ENCODE data around the gene FKBP6.
"Not testable (repeated sequence)": the region's sequence is repeated elsewhere in the genome, so short reads cannot be mapped to it uniquely, and the experiment has no call there.

Gene FKBP6, protein sequence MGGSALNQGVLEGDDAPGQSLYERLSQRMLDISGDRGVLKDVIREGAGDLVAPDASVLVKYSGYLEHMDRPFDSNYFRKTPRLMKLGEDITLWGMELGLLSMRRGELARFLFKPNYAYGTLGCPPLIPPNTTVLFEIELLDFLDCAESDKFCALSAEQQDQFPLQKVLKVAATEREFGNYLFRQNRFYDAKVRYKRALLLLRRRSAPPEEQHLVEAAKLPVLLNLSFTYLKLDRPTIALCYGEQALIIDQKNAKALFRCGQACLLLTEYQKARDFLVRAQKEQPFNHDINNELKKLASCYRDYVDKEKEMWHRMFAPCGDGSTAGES

DNA sequence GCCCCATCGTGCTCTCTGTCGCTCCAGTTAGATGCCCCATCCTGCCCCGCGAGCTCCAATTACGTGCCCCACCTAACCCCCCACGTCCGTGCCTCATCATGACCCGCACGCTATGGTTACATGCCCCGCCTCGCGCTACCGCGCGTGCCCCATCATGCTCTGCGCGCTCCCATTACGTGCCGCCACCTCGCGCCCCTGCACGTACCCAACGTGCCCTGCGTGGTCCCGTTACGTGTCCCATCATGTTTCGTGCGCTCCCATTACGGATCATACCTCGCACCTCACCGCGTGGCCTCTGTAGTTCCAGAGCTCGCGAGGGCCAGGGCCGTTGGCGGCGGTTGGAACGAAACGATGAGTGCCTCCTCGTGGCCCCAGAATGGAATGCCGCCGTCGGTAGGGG is at the start of gene FKBP6, which contains the start of gene TRIM50:
Gene FKBP6 (plus strand): TSS at position 240 of the 400 bp plus-strand sequence. CDS start 268 bp downstream, outside the sequence.
Gene TRIM50 (minus strand): TSS at position 161 of the 400 bp plus-strand sequence. CDS start 3,295 bp downstream, outside the sequence.
- not testable (repeated sequence) for DNase-seq (ENCODE audit: low read depth, low spot score)

DNA sequence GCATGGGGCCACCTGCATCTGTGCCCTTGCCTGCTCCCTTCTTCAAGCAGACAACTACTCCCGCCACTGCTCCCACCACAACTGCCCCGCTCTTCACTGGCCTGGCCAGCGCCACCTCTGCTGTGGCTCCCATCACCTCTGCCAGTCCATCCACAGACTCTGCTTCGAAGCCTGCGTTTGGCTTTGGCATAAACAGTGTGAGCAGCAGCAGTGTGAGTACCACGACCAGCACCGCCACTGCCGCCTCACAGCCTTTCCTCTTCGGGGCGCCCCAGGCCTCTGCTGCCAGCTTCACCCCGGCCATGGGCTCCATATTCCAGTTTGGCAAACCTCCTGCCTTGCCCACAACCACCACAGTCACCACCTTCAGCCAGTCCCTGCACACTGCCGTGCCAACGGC is 30.7 kb upstream of the FKBP6 start:
- DNase-seq (ENCODE audit: low read depth, low spot score): not testable (repeated sequence)

DNA sequence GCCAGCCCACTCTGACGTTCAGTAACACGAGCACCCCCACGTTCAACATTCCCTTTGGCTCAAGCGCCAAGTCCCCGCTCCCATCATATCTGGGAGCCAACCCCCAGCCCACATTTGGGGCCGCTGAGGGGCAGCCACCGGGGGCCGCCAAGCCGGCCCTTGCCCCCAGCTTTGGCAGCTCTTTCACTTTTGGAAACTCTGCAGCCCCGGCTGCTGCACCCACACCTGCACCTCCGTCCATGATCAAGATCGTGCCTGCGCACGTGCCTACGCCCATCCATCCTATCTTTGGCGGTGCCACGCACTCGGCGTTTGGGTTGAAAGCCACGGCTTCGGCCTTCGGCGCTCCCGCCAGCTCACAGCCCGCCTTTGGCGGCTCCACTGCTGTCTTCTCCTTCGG is 30.3 kb upstream of the FKBP6 start:
- DNase-seq (ENCODE audit: low read depth, low spot score): not testable (repeated sequence)

DNA sequence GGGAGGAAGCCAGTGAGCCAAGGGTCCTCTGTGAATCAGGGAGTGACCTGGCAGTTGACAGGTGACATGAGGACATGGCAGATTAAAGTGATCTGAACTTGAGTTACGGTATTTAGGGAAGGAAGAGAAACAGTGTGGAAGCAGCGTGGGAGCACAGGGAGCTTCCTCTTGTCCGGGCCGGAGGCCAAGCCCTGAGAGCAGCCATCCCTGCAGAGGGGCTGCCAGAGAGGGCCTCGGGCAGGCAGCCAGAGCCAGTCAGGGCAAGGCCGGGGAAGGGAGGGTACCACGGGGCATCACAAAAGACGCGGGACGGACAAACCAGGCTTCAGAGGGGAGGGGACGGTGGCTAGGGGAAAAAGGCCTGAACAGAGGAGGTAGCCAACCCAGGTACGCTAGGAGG is 28.1 kb upstream of the FKBP6 start:
- DNase-seq (ENCODE audit: low read depth, low spot score): not testable (repeated sequence)

DNA sequence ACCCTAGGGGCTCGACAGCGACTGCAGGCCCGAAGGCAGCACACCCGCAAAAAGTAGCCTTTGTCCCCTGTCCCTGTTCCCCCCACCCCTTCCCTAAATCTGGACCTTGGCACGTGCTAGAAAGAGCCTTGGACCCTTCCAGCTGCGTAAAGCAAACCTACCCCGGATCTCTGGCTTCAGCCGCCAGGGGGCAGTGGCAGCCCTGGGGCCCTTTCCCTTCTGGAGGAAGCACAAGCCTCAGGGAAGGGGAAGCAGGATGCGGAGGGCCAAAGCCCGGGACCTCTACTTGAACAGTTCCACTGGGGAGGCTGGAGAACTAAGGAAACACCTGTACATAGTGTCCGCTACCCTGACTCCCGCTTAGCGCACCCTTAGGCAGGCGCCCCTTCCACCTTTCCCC is 26.9 kb upstream of the FKBP6 start:
- DNase-seq (ENCODE audit: low read depth, low spot score): not testable (repeated sequence)

DNA sequence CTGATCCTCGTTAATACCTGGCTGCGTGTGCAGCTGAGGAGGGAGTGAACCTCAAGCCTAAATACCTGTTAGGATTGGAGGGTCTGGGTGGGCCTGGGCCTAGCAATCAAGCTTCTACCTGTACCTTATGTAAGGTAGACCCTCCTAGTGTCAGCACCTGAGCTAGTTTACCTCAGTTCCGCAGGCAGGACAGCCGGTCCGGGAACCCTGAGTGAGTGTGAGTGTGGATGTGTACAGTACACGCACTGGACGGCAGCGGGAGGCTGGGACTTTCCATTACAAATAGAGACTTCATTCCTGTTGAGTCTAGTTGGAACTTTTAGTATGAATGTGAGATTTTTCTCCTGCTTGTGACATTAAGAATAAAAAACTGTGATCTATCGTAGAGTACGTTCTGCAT is 25.1 kb upstream of the FKBP6 start:
- not testable (repeated sequence) for DNase-seq (ENCODE audit: low read depth, low spot score)

DNA sequence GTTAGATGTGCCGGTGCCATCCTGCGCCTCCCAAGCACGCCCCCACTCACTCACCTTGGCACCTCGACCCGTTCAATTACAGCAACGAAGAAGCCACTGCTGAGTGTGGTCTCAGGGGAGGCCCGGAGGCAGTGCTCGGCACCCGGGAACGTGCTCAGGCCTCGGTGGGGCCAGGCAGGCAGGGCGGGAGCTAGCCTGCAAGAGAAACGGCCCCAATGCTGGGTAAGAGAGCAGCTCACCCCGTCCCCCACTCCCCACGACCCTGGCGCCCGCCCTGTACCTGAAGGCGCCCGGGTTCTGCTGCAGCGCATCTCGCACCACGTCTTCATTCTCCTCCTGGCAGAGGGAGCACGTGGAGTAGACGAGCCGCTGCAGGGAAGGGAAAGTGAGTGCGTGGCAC is 24.4 kb upstream of the FKBP6 start:
- DNase-seq (ENCODE audit: low read depth, low spot score): no peak

DNA sequence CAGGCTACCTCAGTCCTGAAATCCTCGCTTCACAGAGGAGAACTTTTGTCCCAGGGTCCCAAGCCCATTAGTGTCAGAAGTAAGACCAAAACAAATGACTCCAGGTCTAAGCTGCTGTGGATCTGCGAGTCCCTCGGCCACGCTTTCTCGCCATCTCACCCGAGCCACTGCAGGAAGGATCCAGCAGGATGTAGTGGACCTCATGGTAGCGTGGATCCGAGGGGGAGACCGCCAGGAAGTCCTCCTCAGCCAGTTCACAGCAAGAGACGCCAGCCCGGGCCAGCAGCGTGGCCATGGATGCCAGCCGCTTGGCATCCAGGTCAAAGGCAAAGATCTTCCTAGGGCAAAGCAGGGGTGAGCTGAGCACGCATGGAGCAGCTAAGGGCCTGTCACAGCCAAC is 23.9 kb upstream of the FKBP6 start:
- DNase-seq (ENCODE audit: low read depth, low spot score): no peak

DNA sequence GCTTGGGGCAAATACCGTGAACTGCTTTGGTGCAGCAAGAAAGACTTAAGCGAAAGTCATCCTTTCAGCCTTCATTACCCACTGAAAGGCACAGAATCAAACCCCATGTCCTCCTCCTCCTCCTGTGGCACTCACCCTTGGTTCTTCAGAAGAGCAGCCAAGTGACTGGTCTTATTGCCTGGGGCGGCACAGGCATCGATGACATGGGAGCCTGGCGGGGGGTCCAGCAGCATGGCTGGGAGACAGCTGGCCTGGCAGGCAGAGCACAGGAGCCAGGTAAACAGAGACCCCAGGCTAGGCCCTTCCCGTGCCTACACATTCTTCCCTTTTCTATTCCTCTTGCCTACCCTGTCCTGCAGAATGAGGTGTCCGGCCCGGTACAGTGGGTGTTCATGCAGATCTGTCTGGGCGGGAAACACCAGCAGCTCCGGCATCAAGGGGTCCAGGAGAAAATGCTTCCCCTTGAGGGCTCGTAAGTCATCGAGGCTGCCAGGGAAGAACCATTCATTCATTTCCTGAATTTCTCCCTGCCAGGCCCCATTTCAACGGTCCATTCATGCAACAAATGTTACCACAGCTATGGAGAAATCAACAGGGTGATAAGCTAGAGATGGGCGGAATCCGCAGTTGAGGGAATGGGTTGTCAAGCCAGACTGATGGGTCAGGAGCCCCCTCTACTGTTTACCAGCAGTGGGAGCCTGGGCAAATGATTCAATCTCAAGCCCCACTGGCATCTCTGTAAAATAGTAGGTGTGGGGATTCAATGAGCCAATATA is 23.2 kb upstream of the FKBP6 start:
- DNase-seq (ENCODE audit: low read depth, low spot score): not testable (repeated sequence)

DNA sequence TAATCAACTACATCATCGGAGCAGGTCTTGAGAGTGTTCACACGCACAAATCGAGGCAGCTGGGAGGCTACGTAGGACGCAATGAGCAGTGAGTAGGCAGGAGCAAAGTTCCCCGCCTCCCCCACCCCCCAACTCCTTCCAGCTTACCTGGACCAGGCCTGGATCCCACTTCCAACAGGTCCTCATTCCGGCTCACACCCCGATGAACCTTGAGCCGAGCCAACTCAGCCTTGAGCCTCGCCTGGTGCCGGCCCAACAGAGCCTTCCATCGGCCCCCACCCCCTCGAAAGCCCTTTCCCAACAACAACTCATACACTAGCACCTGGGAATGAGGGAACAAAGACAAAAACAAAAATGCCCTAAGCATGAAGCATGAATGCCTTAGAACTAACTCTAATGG is 20.5 kb upstream of the FKBP6 start:
- no peak for DNase-seq (ENCODE audit: low read depth, low spot score)

DNA sequence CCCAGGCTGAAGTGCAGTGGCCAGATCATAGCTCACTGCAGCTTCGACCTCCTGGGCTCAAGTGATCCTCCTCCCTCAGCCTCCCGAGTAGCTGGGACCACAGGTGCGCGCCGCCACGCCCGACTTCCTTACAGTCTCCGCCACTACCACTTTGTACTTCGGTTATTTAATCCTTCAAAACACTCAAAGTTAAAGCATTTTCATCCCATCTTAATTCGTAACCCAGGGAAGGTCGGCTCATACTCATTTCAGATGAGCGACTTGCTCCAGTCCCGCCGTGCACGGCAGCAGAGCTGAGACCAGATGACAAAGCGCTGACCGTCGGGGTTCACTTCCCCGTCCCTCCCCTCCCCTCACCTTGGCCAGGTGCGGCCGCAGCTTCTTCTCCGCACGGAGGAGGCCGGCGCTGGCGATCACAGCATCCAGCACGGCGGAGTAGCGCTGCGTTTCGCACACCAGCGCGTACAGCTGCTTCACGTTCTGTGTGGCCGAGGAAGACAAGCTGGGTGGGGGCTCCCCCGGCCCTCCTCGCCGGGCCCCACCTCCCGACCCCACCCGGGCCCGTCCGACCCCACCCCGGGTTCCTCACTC is 19.8 kb upstream of the FKBP6 start:
- DNase-seq (ENCODE audit: low read depth, low spot score): no peak

DNA sequence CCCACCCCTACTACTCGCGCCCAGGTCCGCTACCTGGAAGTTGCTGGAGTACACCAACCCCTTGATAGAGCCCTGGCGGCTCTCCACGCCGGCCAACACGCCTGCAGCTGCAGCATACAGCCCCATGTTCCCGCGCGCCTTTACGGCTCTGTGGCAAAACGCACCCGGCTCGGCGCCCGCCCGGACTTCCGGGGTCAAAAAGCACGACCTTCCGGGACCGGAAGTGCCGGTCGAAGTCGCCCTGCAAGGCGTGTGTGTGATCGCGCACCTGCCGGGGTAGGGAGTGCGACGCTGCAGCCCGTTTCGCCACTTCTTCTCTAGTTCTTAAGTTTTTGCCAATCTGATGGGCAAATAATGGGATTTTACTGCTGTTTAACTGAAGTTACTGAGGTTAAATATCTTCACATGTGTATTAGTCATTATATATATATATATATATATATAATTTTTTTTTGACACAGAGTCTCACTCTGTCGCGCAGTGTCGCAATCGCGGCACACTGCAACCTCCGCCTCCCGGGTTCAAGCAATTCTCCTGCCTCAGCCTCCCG is 19.2 kb upstream of the FKBP6 start, which contains the start of gene NSUN5:
Gene NSUN5 (minus strand): TSS at position 162 of the 550 bp plus-strand sequence. CDS start 36 bp downstream, at position 126.
- DNase-seq (ENCODE audit: low read depth, low spot score): peak; percentile 85

DNA sequence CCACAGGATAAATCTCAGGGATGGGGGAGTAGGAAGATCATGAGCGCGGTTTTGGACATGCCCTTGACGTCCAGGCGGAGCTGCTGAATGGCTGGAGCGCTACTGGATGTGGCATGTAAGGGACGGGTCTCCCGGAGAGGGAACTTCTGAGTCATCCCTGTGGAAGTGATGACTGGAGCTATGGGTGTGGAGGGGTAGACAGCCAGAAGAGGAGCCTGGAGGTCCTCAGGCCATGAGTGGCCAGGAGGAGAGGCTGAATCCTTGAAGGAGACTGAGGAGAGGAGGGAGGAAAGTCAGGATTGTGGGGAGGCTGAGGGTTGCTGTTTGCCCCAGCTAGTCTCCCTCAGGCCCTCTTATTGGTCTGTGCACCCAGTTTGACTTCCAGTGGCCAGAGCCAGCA is 16.5 kb upstream of the FKBP6 start:
- not testable (repeated sequence) for DNase-seq (ENCODE audit: low read depth, low spot score)

DNA sequence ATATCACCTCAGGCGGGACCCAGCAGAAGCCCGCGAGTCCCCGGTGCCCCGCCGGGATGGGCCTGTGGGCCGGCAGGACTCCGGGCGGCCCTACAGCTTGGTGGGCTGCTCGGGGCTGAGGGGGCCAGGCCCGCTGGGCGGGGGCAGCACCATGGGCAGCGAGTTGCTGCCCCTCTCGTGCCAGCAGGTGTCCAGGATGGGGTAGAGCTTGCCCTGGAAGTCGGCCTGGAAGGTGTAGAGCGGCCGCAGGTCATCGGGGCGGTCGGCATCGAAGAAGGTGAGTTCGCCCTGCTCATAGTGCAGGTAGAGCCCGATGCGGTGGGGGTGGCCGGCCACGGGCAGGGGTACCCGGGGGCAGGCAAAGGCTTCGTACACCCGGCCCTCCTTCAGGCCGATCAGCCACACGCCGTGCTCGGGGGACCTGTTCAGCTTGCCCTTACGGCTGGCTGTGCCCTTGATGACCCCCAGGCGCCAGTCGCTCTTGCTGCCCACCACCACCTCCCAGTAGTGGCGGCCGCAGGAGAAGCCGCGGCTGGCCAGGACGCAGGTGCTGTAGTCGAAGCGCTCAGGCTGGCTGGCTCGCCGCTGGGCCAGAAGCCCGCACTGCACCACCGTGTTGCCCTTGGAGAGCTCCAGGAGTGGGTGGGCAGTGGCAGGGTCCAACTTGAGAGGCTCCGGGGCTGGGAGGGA is 15.0 kb upstream of the FKBP6 start:
- DNase-seq (ENCODE audit: low read depth, low spot score): no peak

DNA sequence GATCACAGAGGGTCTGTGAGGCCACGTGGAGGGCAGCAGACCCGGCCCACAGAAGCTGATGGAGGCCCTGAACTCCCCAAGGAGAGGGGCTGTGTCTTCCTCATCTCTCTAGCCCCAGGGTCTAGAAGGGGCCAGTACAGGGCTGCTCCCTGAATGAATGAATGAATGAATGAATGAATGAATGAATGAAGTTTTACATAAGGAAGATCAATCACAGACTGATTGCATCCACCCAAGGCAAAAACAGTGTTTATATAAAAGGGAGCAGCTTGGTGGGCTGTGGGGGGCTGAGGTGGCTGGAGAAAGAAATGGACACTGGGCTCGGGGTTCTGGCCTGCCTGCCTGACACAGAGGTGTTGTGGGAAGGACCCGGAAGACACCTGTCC is 14.4 kb upstream of the FKBP6 start:
- no peak for DNase-seq (ENCODE audit: low read depth, low spot score)

DNA sequence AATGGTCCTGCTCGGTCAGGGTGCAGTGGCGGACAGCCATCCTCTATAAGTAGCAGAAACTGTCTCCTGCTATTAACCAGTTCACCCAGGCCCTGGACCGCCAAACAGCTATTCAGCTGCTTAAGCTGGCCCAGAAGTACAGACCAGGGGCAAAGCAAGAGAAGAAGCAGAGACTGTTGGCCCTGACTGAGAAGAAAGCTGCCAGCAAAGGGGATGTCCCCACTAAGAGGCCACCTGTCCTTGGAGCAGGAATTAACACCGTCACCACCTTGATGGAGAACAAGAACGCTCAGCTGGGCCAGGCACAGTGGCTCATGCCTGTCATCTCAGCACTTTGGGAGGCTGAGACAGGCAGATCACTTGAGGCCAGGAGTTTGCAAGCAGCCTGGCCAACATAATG is 13.7 kb upstream of the FKBP6 start:
- DNase-seq (ENCODE audit: low read depth, low spot score): no peak

DNA sequence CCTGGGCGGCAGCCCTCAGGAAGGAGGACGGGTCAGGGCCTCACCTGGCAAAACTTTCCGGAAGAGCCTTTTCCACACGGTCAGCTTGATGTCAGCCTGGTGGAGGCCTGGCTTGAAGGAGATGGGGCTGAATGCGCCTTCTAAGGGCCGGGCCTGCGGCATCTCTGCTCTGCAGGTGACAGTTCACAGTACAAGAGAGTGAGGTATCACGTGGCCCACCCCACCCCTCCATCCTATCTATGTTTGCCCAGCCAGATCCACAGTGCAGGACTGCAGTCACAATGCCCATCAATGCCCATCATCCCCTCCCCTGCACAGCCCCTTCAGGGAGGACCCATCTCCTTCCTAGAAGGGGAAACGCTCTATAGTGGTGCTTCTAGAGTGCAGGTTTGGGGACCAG is 11.4 kb upstream of the FKBP6 start:
- no peak for DNase-seq (ENCODE audit: low read depth, low spot score)

DNA sequence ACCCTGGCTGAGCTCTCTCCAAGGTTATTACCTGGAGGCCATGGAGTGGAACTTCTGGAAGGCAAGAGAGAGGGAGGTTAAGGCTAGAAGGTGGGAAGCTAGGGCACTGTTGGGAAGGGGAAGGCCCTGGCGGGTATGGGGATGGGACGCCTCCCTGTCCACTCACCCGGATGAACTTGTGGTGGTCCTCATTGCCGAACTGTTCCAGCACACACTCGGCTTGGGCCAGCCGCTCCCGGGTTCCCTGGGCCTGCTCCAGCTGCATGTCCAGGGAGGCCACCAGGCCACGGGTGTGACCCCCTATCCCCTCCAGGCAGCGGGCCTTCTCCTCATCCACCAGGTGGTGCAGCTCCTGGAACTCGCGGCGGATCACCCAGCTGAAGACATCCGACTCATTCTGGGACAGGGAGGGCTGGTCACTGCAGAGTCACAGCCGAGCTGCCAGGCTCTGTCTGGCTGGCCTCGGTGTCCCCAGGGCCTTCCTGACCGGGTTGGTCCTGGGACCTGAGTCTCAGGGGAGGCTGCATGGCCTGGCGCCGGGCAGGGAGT is 9.2 kb upstream of the FKBP6 start:
- not testable (repeated sequence) for DNase-seq (ENCODE audit: low read depth, low spot score)

DNA sequence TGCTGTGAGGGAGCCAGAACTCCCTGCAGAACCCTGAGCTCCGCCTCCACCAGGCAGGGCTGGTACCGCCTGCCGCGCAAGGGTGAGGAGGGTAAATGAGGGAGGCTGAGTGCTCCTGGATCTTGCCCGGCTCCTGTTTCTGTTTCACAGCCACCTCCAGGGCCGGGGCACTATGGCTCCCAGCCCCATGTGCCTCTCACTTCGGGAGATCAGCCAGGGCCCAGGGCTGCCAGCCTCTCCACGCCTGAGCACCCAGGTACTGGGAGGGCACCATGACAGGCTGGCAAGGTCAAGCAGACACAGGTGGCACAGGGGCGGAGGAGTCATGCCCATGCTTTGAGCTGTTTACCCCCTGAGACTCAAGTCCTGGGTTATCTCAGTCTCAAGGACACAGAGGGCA is 8.4 kb upstream of the FKBP6 start:
- not testable (repeated sequence) for DNase-seq (ENCODE audit: low read depth, low spot score)

DNA sequence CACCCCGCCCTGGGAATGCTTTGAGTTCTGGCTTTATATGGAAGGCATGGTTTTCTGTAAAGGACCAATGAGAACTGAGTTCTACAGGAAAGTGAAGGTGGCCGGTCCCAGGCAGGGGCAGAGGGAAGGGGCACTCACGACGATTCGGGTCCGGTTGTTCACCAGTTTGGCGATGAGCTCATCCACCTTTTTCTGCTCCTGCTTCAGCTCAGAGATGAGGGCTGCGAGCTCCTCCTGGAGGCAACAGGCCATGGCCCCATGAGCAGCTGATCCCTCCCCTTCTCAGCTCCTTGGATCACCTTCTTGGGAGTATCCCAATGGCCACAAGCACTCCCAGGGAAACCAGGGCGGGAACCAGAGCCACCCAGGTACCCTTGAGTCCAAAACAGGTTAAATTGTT is 8.0 kb upstream of the FKBP6 start:
- not testable (repeated sequence) for DNase-seq (ENCODE audit: low read depth, low spot score)

DNA sequence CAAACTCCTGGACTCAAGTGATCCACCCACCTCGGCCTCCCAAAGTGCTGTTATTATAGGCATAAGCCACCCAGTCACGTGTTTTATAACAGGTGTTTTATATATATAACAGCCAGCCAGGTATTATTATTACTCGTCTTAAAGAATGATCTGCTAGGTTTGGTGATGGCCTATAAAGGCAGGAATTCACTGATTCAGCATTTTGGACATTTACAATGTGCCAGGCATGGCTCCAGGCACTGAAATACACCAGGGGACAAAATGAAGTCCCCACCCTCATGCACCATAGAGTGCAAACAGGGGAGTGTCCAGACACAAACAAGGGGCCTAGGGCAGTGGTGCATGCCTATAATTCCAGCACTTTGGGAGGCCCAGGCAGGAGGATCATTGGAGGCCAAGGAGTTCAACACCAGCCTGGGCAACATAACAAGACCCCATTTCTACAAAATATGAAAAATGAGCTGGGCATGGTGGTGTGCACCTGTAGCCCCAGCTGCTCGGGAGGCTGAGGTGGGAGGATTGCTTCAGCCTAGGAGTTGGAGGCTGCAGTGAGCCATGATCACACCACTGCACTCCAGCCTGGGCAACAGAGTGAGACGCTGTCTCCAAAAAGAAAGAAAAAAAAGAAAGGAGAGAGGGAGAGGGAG is 4.4 kb upstream of the FKBP6 start:
- DNase-seq (ENCODE audit: low read depth, low spot score): not testable (repeated sequence)
